CD4-positive, alpha-beta T cell (primary cell): ENCODE measurements around the gene EBF4. TPM values are rescaled to one million over a fixed set of nuclear protein-coding genes. Genes with fewer than 3 reads are reported as not detected.

Experiments used
- ATAC-seq: fragments of 200-7000 bp; cut with Tn5 transposase; one replicate; pipeline ENCODE4 v1.10.0; 2022; ENCODE audit warnings: mild to moderate bottlenecking; ENCODE audit not compliant: poor library complexity
- CTCF ChIA-PET: fragments of 350-600 bp; sonication (Branson Sonifier 250); formaldehyde crosslinking; loops from one replicate; lab custom pipeline; 2021; ENCODE audit warnings: antibody characterized with exemption, inconsistent platforms; lab: Charles Lee
- POLR2A ChIA-PET: fragments of 350-600 bp; sonication (Branson Sonifier 250); formaldehyde crosslinking; loops from one replicate; lab custom pipeline; 2021; ENCODE audit warnings: antibody characterized with exemption, inconsistent platforms; lab: Charles Lee
- DNase-seq, 14 experiments: peaks; one replicate each; pipeline ENCODE4 v3.0.0-alpha.2; 2013 to 2020; ENCODE audit warnings: mixed read lengths in 2 of 14
- H3K27ac ChIP-seq, 2 donors: one replicate each; pipeline versions ENCODE4 v1.5.1 to v1.7.0; 2013; ENCODE audit warnings: low read length in 2 of 2, low read depth in 1 of 2, mild to moderate bottlenecking in 1 of 2
- H3K27me3 ChIP-seq, 2 experiments: 1 replicate in 1 of 2; 2 replicates in 1 of 2; pipeline versions ENCODE4 v1.6.1 to v1.7.0; 2013; ENCODE audit warnings: low read length in 2 of 2, control low read depth in 1 of 2, mild to moderate bottlenecking in 1 of 2, moderate library complexity in 1 of 2; ENCODE audit not compliant: insufficient read depth in 2 of 2, control insufficient read depth in 1 of 2
- H3K36me3 ChIP-seq: one replicate; pipeline ENCODE4 v1.6.1; 2013; ENCODE audit warnings: low read length, control low read depth; ENCODE audit not compliant: insufficient read depth
- H3K4me1 ChIP-seq: one replicate; pipeline ENCODE4 v1.6.1; 2013; ENCODE audit warnings: low read length, control low read depth; ENCODE audit not compliant: insufficient read depth
- H3K4me3 ChIP-seq: one replicate; pipeline ENCODE4 v1.5.1; 2013; ENCODE audit warnings: mild to moderate bottlenecking, low read length, moderate library complexity
- H3K9me3 ChIP-seq, 2 experiments: 1 replicate in 1 of 2; 2 replicates in 1 of 2; pipeline versions ENCODE4 v1.6.1 to v1.7.0; 2013; ENCODE audit warnings: low read length in 2 of 2, mild to moderate bottlenecking in 2 of 2, control low read depth in 1 of 2, moderate library complexity in 1 of 2; ENCODE audit not compliant: control insufficient read depth in 1 of 2, insufficient read depth in 1 of 2
- H3K27ac Mint-ChIP-seq: one replicate; pipeline ENCODE4 v1.8.0; 2020; ENCODE audit warnings: mixed read lengths
- H3K27me3 Mint-ChIP-seq: one replicate; pipeline ENCODE4 v1.8.0; 2021; ENCODE audit warnings: mixed read lengths
- H3K36me3 Mint-ChIP-seq: one replicate; pipeline ENCODE4 v1.8.0; 2021; ENCODE audit warnings: low read depth, mixed read lengths
- H3K4me1 Mint-ChIP-seq: one replicate; pipeline ENCODE4 v1.8.0; 2021; ENCODE audit warnings: low read depth, mixed read lengths
- H3K4me3 Mint-ChIP-seq: one replicate; pipeline ENCODE4 v1.8.0; 2020; ENCODE audit warnings: mild to moderate bottlenecking, mixed read lengths
- H3K9me3 Mint-ChIP-seq: one replicate; pipeline ENCODE4 v1.8.0; 2020; ENCODE audit warnings: mixed read lengths
- CTCF ChIP-seq: fragments of 200-600 bp; IDR thresholded peaks from one replicate; pipeline ENCODE4 v1.8.0; 2022; ENCODE audit warnings: antibody characterized with exemption, mild to moderate bottlenecking
- intact Hi-C, 2 experiments: fragments of 100-400 bp; cut with DNase I in 1 of 2; cut with micrococcal nuclease in 1 of 2; formaldehyde crosslinking; loops; one replicate each; pipeline versions ENCODE4 v1.15.1 to v1.9.0; 2023 to 2025; cut with DNase I, micrococcal nuclease
- total RNA-seq, 174 experiments: library from RNA in 2 of 174; stranded (reverse) in 2 of 174; gene quantifications; one replicate each; pipeline ENCODE4 v1.2.3 and lab custom pipeline; 2021 to 2026

The EBF4 gene
- total RNA-seq, 2 experiments from 2014 or later: 4.2 to 5.1 TPM

GRCh38 chr20:2771631-2772080, 79.1 kb downstream of the EBF4 start:
- no peaks in the 10 kb centered on the region for H3K9me3 Mint-ChIP-seq
- H3K4me1 Mint-ChIP-seq: no peaks in the 10 kb centered on the region
- POLR2A ChIA-PET: no interaction called here
- H3K4me3 Mint-ChIP-seq: no peak overlapping the region
- H3K27ac Mint-ChIP-seq: no peak overlapping the region
- no peak overlapping the region for H3K27ac ChIP-seq
- intact Hi-C loops: no loop called here
- H3K36me3 ChIP-seq: no peaks in the 10 kb centered on the region
- H3K27me3 ChIP-seq: peaks cover 7 to 11% of the 10 kb centered on the region in 2 experiments
- CTCF ChIA-PET: no interaction called here
- ATAC-seq: no peak
- DNase-seq: no peak
- no peak for TF ChIP-seq CTCF
- no peak overlapping the region for H3K4me3 ChIP-seq
- peaks cover 5% of the 10 kb centered on the region for H3K4me1 ChIP-seq
- H3K9me3 ChIP-seq: peaks cover 0 to 10% of the 10 kb centered on the region in 2 experiments
- no peaks in the 10 kb centered on the region for H3K36me3 Mint-ChIP-seq
- H3K27me3 Mint-ChIP-seq: peaks cover 19% of the 10 kb centered on the region

DNA sequence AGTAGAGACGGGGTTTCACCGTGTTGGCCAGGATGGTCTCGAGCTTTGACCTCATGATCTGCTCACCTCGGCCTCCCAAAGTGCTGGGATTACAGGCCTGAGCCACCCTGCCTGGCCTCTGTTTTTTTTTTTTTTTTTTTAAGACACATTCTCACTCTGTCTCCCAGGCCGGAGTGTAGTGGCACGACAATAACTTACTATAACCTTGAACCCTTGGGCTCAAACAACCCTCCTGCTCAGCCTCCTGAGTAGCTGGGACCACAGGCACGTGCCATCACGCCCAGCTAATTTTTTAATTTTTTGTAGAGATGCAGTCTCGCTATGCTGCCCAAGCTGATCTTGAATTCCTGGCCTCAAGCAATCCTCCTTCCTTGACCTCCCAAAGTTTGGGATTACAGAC, 81.2 kb downstream of the EBF4 start:
- peaks cover 0 to 5% of the 10 kb centered on the region in 2 experiments for H3K9me3 ChIP-seq
- peaks cover 20% of the 10 kb centered on the region for H3K27me3 Mint-ChIP-seq
- H3K36me3 ChIP-seq: no peaks in the 10 kb centered on the region
- H3K36me3 Mint-ChIP-seq: no peaks in the 10 kb centered on the region
- ATAC-seq: no peak
- no peak for TF ChIP-seq CTCF
- no peaks in the 10 kb centered on the region for H3K4me1 Mint-ChIP-seq
- H3K9me3 Mint-ChIP-seq: no peaks in the 10 kb centered on the region
- H3K4me3 Mint-ChIP-seq: no peak overlapping the region
- ChIA-PET POLR2A (no interaction called here), CTCF (no interaction called here)
- H3K4me1 ChIP-seq: peaks cover 5% of the 10 kb centered on the region
- intact Hi-C loops: no loop called here
- H3K27ac Mint-ChIP-seq: no peak overlapping the region
- H3K4me3 ChIP-seq: no peak overlapping the region
- peaks cover 0 to 4% of the 10 kb centered on the region in 2 experiments for H3K27me3 ChIP-seq
- no peak overlapping the region for H3K27ac ChIP-seq
- no peak for DNase-seq

DNA sequence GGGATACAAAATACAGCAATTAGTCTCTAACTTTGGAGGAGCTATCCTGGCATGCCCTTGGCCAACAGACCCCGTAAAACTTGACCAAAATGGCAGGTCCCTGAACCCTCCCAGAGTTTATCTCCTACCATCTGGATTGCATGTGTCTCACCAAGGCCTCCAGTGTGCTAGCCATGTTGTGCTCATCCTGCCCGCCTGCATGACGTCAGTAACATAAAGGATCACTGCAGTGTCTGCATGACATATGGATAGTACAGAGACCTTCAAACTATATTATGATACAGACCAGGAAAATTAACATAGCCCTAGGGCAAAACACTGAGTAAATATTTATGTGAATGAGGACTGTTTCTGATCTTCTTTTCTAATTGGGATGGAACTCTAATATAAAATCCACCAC, 82.6 kb downstream of the EBF4 start:
- H3K9me3 Mint-ChIP-seq: no peaks in the 10 kb centered on the region
- no peak overlapping the region for H3K4me3 Mint-ChIP-seq
- H3K27me3 Mint-ChIP-seq: peaks cover 18% of the 10 kb centered on the region
- H3K27ac Mint-ChIP-seq: no peak overlapping the region
- Histone ChIP-seq H3K4me1 (peaks cover 5% of the 10 kb centered on the region), H3K36me3 (no peaks in the 10 kb centered on the region), H3K27me3 (no peaks in the 10 kb centered on the region), H3K9me3 (peaks cover 0 to 5% of the 10 kb centered on the region in 2 experiments), H3K4me3 (no peak overlapping the region), H3K27ac (no peak overlapping the region)
- DNase-seq (no peak), ATAC-seq (no peak)
- H3K36me3 Mint-ChIP-seq: no peaks in the 10 kb centered on the region
- POLR2A ChIA-PET: no interaction called here
- CTCF ChIA-PET: no interaction called here
- TF ChIP-seq CTCF: no peak
- H3K4me1 Mint-ChIP-seq: no peaks in the 10 kb centered on the region
- intact Hi-C loops: no loop called here
